WERI-Rb-1 (cell line): ENCODE measurements around the gene HOXC13.

ENCODE experiments used
- DNase-seq: peaks from one replicate; pipeline ENCODE4 v3.0.0-alpha.2; 2020
- H3K27ac ChIP-seq: fragments of 250-450 bp; sonication (Bioruptor Pico); 2 replicates; pipeline ENCODE4 v1.5.1; 2020; ENCODE audit warnings: mild to moderate bottlenecking, moderate library complexity
- H3K27me3 ChIP-seq: fragments of 250-450 bp; sonication (Bioruptor Pico); 2 replicates; pipeline ENCODE4 v1.5.1; 2021; ENCODE audit warnings: mild to moderate bottlenecking, low read depth, moderate library complexity; ENCODE audit not compliant: insufficient read depth, severe bottlenecking
- H3K36me3 ChIP-seq: fragments of 250-450 bp; sonication (Bioruptor Pico); 2 replicates; pipeline ENCODE4 v1.5.1; 2020; ENCODE audit warnings: mild to moderate bottlenecking, moderate library complexity
- H3K4me3 ChIP-seq: 2 replicates; pipeline ENCODE4 v1.5.1; 2011; ENCODE audit warnings: low read depth, mild to moderate bottlenecking, control low read depth, low read length
- H3K9me3 ChIP-seq: fragments of 250-450 bp; sonication (Bioruptor Pico); 2 replicates; pipeline ENCODE4 v1.5.1; 2021; ENCODE audit warnings: mild to moderate bottlenecking, moderate library complexity; ENCODE audit not compliant: severe bottlenecking
- TF ChIP-seq, protein P1 (sequence below): IDR thresholded peaks from 2 replicates; pipeline ENCODE4 v1.5.1; 2011; ENCODE audit warnings: low read depth, mild to moderate bottlenecking, control low read depth, inconsistent platforms, low read length

The HOXC13 gene

DNA sequence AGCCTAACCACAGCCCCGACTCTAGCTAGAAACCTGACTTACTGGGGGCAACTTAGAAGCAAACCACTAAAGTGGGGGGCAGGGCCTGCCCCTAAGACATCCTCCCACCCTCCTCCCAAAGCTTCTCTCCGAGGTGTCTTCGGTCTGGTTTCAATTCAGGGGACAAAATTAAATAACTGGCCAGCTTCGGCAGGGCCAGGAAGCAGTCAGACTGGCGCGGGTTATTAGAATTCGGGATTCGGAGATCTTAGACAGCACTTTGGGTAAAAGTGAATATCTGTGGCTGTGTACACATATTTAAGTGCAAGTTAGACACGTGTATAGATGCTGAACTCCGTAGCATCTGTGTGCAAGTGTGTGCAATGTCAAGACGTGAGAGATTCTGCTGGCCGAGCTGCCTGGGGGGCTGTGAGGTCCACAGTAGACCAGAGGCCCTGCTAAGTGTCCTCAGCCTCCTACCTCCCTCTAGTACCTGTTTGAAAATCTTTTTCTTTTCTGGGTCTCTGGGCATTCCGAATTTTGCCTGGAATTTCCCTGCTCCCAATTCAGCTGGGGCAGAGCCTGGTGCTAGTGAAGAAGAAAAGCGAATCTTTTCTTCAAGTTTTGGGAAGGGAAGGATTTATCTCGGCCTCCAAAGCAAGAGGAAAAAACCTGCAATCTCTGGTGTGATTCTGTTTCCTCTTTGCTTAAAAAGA is 42.3 kb downstream of the HOXC13 start:
- no peak for DNase-seq
- Histone ChIP-seq H3K27ac (no peak overlapping the region), H3K4me3 (no peak overlapping the region), H3K9me3 (peaks cover 4% of the 10 kb centered on the region), H3K27me3 (no peaks in the 10 kb centered on the region), H3K36me3 (no peaks in the 10 kb centered on the region)
- TF ChIP-seq, protein P1, sequence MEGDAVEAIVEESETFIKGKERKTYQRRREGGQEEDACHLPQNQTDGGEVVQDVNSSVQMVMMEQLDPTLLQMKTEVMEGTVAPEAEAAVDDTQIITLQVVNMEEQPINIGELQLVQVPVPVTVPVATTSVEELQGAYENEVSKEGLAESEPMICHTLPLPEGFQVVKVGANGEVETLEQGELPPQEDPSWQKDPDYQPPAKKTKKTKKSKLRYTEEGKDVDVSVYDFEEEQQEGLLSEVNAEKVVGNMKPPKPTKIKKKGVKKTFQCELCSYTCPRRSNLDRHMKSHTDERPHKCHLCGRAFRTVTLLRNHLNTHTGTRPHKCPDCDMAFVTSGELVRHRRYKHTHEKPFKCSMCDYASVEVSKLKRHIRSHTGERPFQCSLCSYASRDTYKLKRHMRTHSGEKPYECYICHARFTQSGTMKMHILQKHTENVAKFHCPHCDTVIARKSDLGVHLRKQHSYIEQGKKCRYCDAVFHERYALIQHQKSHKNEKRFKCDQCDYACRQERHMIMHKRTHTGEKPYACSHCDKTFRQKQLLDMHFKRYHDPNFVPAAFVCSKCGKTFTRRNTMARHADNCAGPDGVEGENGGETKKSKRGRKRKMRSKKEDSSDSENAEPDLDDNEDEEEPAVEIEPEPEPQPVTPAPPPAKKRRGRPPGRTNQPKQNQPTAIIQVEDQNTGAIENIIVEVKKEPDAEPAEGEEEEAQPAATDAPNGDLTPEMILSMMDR = no peak

DNA sequence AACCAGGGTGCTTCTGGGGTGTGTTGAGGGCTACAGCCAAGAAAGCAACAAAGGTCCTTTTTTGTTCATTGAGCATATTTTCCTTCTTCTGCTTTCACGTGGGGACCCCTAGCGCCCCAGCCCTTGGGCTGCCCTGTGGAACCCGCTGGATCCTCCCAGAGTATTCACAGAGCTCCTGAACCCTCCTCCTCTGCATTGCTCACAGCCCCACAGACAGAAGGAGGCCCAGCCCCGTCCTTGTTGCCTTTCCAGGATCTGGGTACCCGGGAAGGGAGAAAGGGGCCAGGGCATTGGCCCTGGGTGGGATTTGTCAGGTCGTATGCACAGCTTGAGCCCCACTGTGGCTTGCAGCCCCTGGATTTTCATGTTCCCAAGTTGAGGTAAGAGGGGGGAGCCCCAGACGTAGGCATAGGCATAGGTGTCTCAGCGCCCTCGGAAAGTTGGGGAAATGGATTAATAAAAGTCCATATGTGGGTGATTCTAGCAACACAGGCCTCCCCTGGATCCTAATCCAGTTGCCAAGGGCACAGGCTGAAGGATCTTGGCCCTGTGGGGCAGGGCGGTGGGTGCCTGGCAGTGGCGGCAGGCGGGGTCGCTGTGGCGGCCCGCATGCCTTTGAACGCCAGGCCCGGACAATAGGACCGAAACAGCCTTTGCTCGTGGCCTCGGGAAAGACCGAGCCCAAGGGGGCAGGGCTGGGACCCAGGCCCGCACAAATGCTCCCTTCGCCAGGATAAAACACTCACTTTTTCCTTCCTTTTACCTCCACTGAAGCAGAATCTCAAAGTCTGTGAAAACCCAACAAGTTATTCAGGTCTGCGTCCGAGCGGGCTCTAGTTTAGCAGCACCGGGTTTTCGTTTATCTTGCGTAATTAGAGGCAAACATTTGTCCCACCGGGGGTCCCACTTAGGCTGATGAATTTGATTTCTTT is 43.3 kb downstream of the HOXC13 start:
- no peak overlapping the region for H3K27ac ChIP-seq
- TF ChIP-seq, protein P1 = no peak
- H3K4me3 ChIP-seq = no peak overlapping the region
- no peaks in the 10 kb centered on the region for H3K9me3 ChIP-seq
- no peaks in the 10 kb centered on the region for H3K36me3 ChIP-seq
- H3K27me3 ChIP-seq = no peaks in the 10 kb centered on the region
- DNase-seq = no peak

DNA sequence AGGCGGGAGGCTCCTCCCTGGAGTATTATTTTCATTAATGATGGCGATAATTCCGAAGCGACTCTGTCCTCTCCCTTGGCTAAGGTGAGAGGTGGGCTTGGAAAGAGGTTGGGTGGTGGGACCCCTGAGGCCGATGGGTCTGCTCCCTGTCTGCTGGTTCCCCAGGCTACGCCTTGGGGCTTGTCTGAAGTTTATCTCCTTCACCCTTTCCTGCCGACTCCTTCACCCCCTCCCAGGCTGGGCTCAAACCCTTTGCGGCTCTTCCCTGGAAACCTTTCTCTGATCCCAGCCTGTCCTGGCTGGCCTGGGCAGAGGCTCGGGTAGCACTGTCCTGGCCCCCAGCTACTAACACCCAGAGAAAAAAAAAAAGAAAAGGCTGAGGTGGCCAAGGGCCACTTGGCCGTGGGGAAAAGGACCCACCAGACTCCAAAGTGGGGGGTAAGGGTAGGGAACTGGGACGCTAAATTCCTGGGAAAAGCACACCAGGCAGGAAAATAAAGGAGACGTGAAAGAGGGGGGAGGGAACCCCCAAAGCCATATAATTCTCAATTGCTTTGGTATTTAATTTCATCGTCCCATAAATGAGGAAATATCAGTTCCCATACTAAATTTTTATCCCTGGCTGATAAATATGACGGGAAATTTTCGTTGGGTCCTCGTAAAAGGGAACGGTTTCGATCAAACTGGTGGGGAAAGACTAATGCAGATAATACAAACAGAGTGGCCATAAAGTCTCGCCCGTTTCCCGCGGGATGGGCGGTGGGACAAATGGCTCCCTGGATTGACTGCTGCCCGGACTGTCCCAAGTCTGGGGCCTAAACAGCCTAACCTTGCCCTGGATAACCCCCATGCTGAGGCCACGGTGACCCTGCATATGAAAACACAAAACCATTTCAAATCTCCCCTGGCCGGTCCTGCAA is 44.3 kb downstream of the HOXC13 start:
- no peaks in the 10 kb centered on the region for H3K9me3 ChIP-seq
- H3K36me3 ChIP-seq = no peaks in the 10 kb centered on the region
- H3K27ac ChIP-seq = no peak overlapping the region
- H3K4me3 ChIP-seq = no peak overlapping the region
- no peaks in the 10 kb centered on the region for H3K27me3 ChIP-seq
- TF ChIP-seq, protein P1 = no peak
- DNase-seq = no peak

DNA sequence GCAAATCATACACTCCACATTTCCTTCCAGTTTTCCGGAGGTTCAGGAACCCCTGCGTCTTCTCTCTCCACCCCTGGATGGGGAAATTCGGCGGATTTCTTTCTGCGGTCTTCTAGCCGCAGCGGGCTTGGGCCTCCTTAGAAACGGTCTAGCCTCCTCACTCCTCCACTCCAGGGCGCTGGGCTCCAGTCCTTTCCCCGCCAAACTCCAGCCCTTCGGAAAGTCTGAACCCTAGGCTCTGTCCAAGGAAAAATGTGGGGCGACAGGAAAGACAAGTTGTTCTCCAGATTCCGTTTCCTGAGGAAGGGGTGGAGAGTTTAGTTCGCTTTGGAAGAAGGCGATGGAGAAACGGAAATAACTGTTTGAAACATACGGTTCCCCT is 44.9 kb downstream of the HOXC13 start:
- no peak overlapping the region for H3K4me3 ChIP-seq
- no peak overlapping the region for H3K27ac ChIP-seq
- H3K9me3 ChIP-seq = no peaks in the 10 kb centered on the region
- TF ChIP-seq, protein P1 = no peak
- H3K36me3 ChIP-seq = no peaks in the 10 kb centered on the region
- H3K27me3 ChIP-seq = no peaks in the 10 kb centered on the region
- DNase-seq = no peak

DNA sequence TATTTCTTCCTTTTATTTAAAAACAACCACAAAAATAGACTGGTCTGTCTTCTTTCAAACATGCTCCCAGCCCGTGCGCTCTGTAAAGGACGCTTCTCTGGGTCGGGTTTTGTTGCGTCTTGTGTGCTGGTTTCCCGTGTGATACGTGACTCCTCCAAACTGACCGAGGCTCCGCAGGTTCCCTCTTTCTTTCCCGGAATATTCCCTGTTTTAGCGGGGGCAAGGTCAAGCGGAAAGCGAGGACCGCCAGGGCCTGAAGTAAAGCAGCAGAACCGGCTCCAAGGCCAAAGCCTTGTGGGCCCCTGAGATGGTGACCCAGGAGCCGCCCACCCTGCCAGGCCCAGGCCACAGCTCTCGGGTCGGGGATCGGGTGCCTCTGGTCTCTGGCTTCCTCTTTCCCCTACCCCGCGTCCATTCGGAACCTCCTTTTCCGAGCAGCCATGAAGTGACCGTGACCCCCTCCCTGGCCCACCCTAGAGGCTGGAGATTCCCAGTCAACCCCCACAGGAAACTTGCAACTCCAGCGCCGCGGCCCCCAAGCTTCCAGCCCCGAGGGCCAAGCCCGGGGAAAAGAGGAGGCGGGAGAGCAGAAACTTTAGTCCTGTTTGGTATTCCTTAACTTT is 45.4 kb downstream of the HOXC13 start:
- no peak for DNase-seq
- no peak overlapping the region for H3K4me3 ChIP-seq
- H3K27ac ChIP-seq = no peak overlapping the region

More for the DNA sequence above, 45.4 kb downstream of the HOXC13 start:
- H3K36me3 ChIP-seq = no peaks in the 10 kb centered on the region
- no peaks in the 10 kb centered on the region for H3K27me3 ChIP-seq
- TF ChIP-seq, protein P1 = no peak
- H3K9me3 ChIP-seq = no peaks in the 10 kb centered on the region
